H9 (cell line): ENCODE data around the gene NCAM1. TPM values are rescaled to one million over a fixed set of nuclear protein-coding genes. Genes with fewer than 3 reads are reported as not detected.

Experiments
- DNase-seq: peaks from one replicate; pipeline ENCODE4 v3.0.0-alpha.2; 2017
- H2AFZ ChIP-seq: one replicate; pipeline ENCODE4 v1.6.1; 2013; ENCODE audit warnings: mild to moderate bottlenecking, low read length, control low read depth, moderate library complexity
- H2AK5ac ChIP-seq: 2 replicates; pipeline ENCODE4 v1.6.1; 2013; ENCODE audit warnings: low read length, control low read depth, mixed read lengths; ENCODE audit not compliant: insufficient read length
- H2BK120ac ChIP-seq: one replicate; pipeline ENCODE4 v1.6.1; 2013; ENCODE audit warnings: low read depth, mild to moderate bottlenecking, low read length, control low read depth, inconsistent platforms; ENCODE audit not compliant: poor library complexity, severe bottlenecking
- H2BK12ac ChIP-seq: 2 replicates; pipeline ENCODE4 v1.6.1; 2013; ENCODE audit warnings: low read length, control low read depth, mixed read lengths, low read depth; ENCODE audit not compliant: insufficient read length
- H2BK15ac ChIP-seq: 2 replicates; pipeline ENCODE4 v1.6.1; 2013; ENCODE audit warnings: low read depth, low read length, control low read depth
- H2BK20ac ChIP-seq: one replicate; pipeline ENCODE4 v1.6.1; 2013; ENCODE audit warnings: low read depth, mild to moderate bottlenecking, low read length, control low read depth, inconsistent platforms; ENCODE audit not compliant: poor library complexity, severe bottlenecking
- H2BK5ac ChIP-seq: 2 replicates; pipeline ENCODE4 v1.6.1; 2013; ENCODE audit warnings: low read length, control low read depth, mixed read lengths; ENCODE audit not compliant: insufficient read length
- H3K14ac ChIP-seq: 2 replicates; pipeline ENCODE4 v1.6.1; 2013; ENCODE audit warnings: low read length, control low read depth; ENCODE audit not compliant: insufficient read depth
- H3K18ac ChIP-seq: 2 replicates; pipeline ENCODE4 v1.6.1; 2013; ENCODE audit warnings: low read depth, mild to moderate bottlenecking, mixed read lengths, low read length, control low read depth; ENCODE audit not compliant: insufficient read length
- H3K23ac ChIP-seq: 2 replicates; pipeline ENCODE4 v1.6.1; 2013; ENCODE audit warnings: low read length, control low read depth, mixed read lengths, low read depth; ENCODE audit not compliant: insufficient read length
- H3K23me2 ChIP-seq: 2 replicates; pipeline ENCODE4 v1.6.1; 2013; ENCODE audit warnings: low read depth, mild to moderate bottlenecking, mixed read lengths, low read length, control low read depth; ENCODE audit not compliant: insufficient read length, poor library complexity, severe bottlenecking
- H3K27ac ChIP-seq: 2 replicates; pipeline ENCODE4 v1.5.1; 2013; ENCODE audit warnings: low read length, control low read depth, mixed read lengths, low read depth; ENCODE audit not compliant: insufficient read length
- H3K27me3 ChIP-seq: 2 replicates; pipeline ENCODE4 v1.6.1; 2013; ENCODE audit warnings: low read length, control low read depth, inconsistent platforms; ENCODE audit not compliant: insufficient read depth
- H3K4ac ChIP-seq: 2 replicates; pipeline ENCODE4 v1.6.1; 2013; ENCODE audit warnings: low read depth, mild to moderate bottlenecking, control low read depth, inconsistent platforms, low read length, moderate library complexity
- H3K4me1 ChIP-seq: 2 replicates; pipeline ENCODE4 v1.6.1; 2013; ENCODE audit warnings: low read length, control low read depth, inconsistent platforms; ENCODE audit not compliant: insufficient read depth
- H3K4me2 ChIP-seq: 2 replicates; pipeline ENCODE4 v1.6.1; 2013; ENCODE audit warnings: low read length, control low read depth, mixed read lengths; ENCODE audit not compliant: insufficient read length, insufficient read depth
- H3K56ac ChIP-seq: 2 replicates; pipeline ENCODE4 v1.6.1; 2013; ENCODE audit warnings: low read depth, mild to moderate bottlenecking, mixed read lengths, low read length, control low read depth; ENCODE audit not compliant: insufficient read length
- H3K79me1 ChIP-seq: 2 replicates; pipeline ENCODE4 v1.6.1; 2013; ENCODE audit warnings: low read depth, mild to moderate bottlenecking, moderate library complexity, low read length, control low read depth, inconsistent platforms; ENCODE audit not compliant: insufficient read depth, poor library complexity, severe bottlenecking
- H3K79me2 ChIP-seq: 2 replicates; pipeline ENCODE4 v1.6.1; 2013; ENCODE audit warnings: low read length, control low read depth, inconsistent platforms; ENCODE audit not compliant: insufficient read depth
- H3K9ac ChIP-seq: 2 replicates; pipeline ENCODE4 v1.6.1; 2013; ENCODE audit warnings: low read length, control low read depth, mixed read lengths; ENCODE audit not compliant: insufficient read length; ENCODE audit errors: extremely low read depth
- H3K9me3 ChIP-seq: one replicate; pipeline ENCODE4 v1.6.1; 2013; ENCODE audit warnings: low read depth, low read length, inconsistent platforms; ENCODE audit not compliant: control insufficient read depth
- H3T11ph ChIP-seq: one replicate; pipeline ENCODE4 v1.6.1; 2013; ENCODE audit warnings: mild to moderate bottlenecking, low read length, control low read depth, inconsistent platforms
- H4K20me1 ChIP-seq: one replicate; pipeline ENCODE4 v1.6.1; 2013; ENCODE audit not compliant: control insufficient read depth, insufficient read length, insufficient read depth
- H4K5ac ChIP-seq: 2 replicates; pipeline ENCODE4 v1.6.1; 2013; ENCODE audit warnings: low read depth, mild to moderate bottlenecking, mixed read lengths, low read length, control low read depth; ENCODE audit not compliant: insufficient read length
- H4K8ac ChIP-seq: replicated peaks from 2 replicates; pipeline ENCODE4 v1.6.1; 2013; ENCODE audit warnings: low read length, control low read depth, mixed read lengths, low read depth; ENCODE audit not compliant: insufficient read length
- H4K91ac ChIP-seq: 2 replicates; pipeline ENCODE4 v1.6.1; 2013; ENCODE audit warnings: low read depth, mild to moderate bottlenecking, moderate library complexity, mixed read lengths, low read length, control low read depth; ENCODE audit not compliant: insufficient read length
- H3K27ac Mint-ChIP-seq, 3 experiments: 2 replicates in 2 of 3; 3 replicates in 1 of 3; pipeline ENCODE4 v1.8.0; 2020 to 2021; ENCODE audit warnings: mixed read lengths in 3 of 3, mild to moderate bottlenecking in 1 of 3, moderate library complexity in 1 of 3
- H3K27me3 Mint-ChIP-seq: 2 replicates; pipeline ENCODE4 v1.8.0; 2021; ENCODE audit warnings: low read depth, mild to moderate bottlenecking, moderate library complexity, mixed read lengths
- H3K36me3 Mint-ChIP-seq, 3 experiments: 2 replicates in 2 of 3; 3 replicates in 1 of 3; pipeline ENCODE4 v1.8.0; 2020 to 2021; ENCODE audit warnings: low read depth in 3 of 3, mixed read lengths in 3 of 3; ENCODE audit not compliant: insufficient read depth in 1 of 3
- H3K4me1 Mint-ChIP-seq, 2 experiments: 2 replicates each; pipeline ENCODE4 v1.8.0; 2020; ENCODE audit warnings: mixed read lengths in 2 of 2
- H3K4me3 Mint-ChIP-seq, 2 experiments: 2 replicates in 1 of 2; 3 replicates in 1 of 2; pipeline ENCODE4 v1.8.0; 2020 to 2021; ENCODE audit warnings: mild to moderate bottlenecking in 2 of 2, mixed read lengths in 2 of 2, moderate library complexity in 1 of 2
- H3K9me3 Mint-ChIP-seq, 2 experiments: 2 replicates in 1 of 2; 3 replicates in 1 of 2; pipeline ENCODE4 v1.8.0; 2020; ENCODE audit warnings: mild to moderate bottlenecking in 2 of 2, mixed read lengths in 2 of 2, moderate library complexity in 1 of 2
- CTCF ChIP-seq: fragments of 200-600 bp; sonication (generic); conservative IDR thresholded peaks from 3 replicates; pipeline ENCODE4 v1.8.0; 2021; ENCODE audit warnings: antibody characterized with exemption, mild to moderate bottlenecking
- WGBS: extraction: QIAGEN DNeasy Blood & Tissue Kit; methylation state at CpG from one replicate; pipeline ENCODE4 v1.1.7; 2013; ENCODE audit warnings: missing lambda C conversion rate, low lambda C conversion rate, mixed read lengths; ENCODE audit not compliant: insufficient read length; ENCODE audit errors: extremely low coverage; 5-methylcytosine and 5-hydroxymethylcytosine counted together
- total RNA-seq: library from RNA; stranded (reverse); gene quantifications from 2 replicates; pipeline ENCODE4 v1.2.1, GENCODE V29; 2021

Gene NCAM1
- total RNA-seq, 1 experiment from 2014 or later = 2.5 TPM

GRCh38 chr11:113091481-113091780 is 130.2 kb downstream of the NCAM1 start:
- Histone ChIP-seq H2AFZ (no peak overlapping the region), H3K27me3 (no peaks in the 10 kb centered on the region; the same call in 1 of the 2 replicates), H3K9ac (no peak overlapping the region), H2BK12ac (no peak overlapping the region), H4K8ac (no peak overlapping the region), H2BK20ac (no peak overlapping the region), H3K23ac (no peak overlapping the region), H3K27ac (no peak overlapping the region), H3K79me2 (no peaks in the 10 kb centered on the region), H3K9me3 (no peaks in the 10 kb centered on the region), H4K91ac (no peak overlapping the region), H2BK5ac (no peak overlapping the region), H2AK5ac (no peak overlapping the region), H3K56ac (no peak overlapping the region), H4K20me1 (no peaks in the 10 kb centered on the region), H3K23me2 (no peaks in the 10 kb centered on the region), H3K79me1 (no peaks in the 10 kb centered on the region), H2BK15ac (no peak overlapping the region), H4K5ac (no peak overlapping the region), H3K4ac (no peak overlapping the region), H2BK120ac (no peak overlapping the region), H3K4me1 (peaks cover 3% of the 10 kb centered on the region), H3T11ph (no peak overlapping the region), H3K18ac (no peak overlapping the region), H3K4me2 (no peak overlapping the region), H3K14ac (no peak overlapping the region)
- WGBS = no CpG with 5 or more reads among the region's 1 CpG
- H3K27me3 Mint-ChIP-seq = peaks cover 28% of the 10 kb centered on the region
- H3K27ac Mint-ChIP-seq = no peak overlapping the region
- no peaks in the 10 kb centered on the region for H3K36me3 Mint-ChIP-seq
- TF ChIP-seq CTCF = no peak
- H3K4me3 Mint-ChIP-seq = no peak overlapping the region
- peaks cover 37 to 42% of the 10 kb centered on the region in 2 experiments for H3K4me1 Mint-ChIP-seq
- H3K9me3 Mint-ChIP-seq = no peaks in the 10 kb centered on the region
- DNase-seq = no peak
